ENCODE measurements around the gene ZNF12.

GRCh38 chr7:6729492-6730342 is 23.0 kb upstream of the ZNF12 start:
- peak; percentile 70 for TF ChIP-seq POLR2A (IDR thresholded peaks at IDR 0.05; ENCODE audit: low read depth, low read length)
- TF ChIP-seq POLR2AphosphoS5 (IDR thresholded peaks at IDR 0.05; ENCODE audit: low read depth, low read length): peak; percentile 82
- TF ChIP-seq TAF1 (IDR thresholded peaks at IDR 0.05; ENCODE audit: low read depth, low read length): peak; percentile 59; the same call in 1 of the 2 replicates
